Neural progenitor cell (in vitro differentiated cells): ENCODE results near the gene LMNTD1. TPM values are rescaled to one million over a fixed set of nuclear protein-coding genes. Genes with fewer than 3 reads are reported as not detected.

Source experiments
- DNase-seq: peaks from one replicate; pipeline ENCODE4 v3.0.0-alpha.2; 2016; ENCODE audit warnings: low spot score
- H2AFZ ChIP-seq: fragments of 200-600 bp; sonication (generic); replicated peaks from 2 replicates; pipeline ENCODE4 v1.6.1; 2016; ENCODE audit warnings: antibody characterized with exemption
- H3F3A ChIP-seq: fragments of 200-600 bp; sonication (generic); 2 replicates; pipeline ENCODE4 v1.6.1; 2016; ENCODE audit warnings: antibody characterized with exemption, low read depth
- H3K27ac ChIP-seq: fragments of 200-600 bp; sonication (generic); 2 replicates; pipeline ENCODE4 v1.5.1; 2016; ENCODE audit warnings: mild to moderate bottlenecking
- H3K27me3 ChIP-seq: fragments of 200-600 bp; sonication (generic); 2 replicates; pipeline ENCODE4 v1.6.1; 2016; ENCODE audit warnings: mild to moderate bottlenecking, moderate library complexity
- H3K36me3 ChIP-seq: fragments of 200-600 bp; sonication (generic); 2 replicates; pipeline ENCODE4 v1.5.1; 2016
- H3K4me1 ChIP-seq: fragments of 200-600 bp; sonication (generic); 2 replicates; pipeline ENCODE4 v1.6.1; 2016; ENCODE audit warnings: mixed run types
- H3K4me2 ChIP-seq: fragments of 200-600 bp; sonication (generic); 2 replicates; pipeline ENCODE4 v1.6.1; 2016
- H3K4me3 ChIP-seq: fragments of 200-600 bp; sonication (generic); 2 replicates; pipeline ENCODE4 v1.5.1; 2016
- H3K79me2 ChIP-seq: fragments of 200-600 bp; sonication (generic); 2 replicates; pipeline ENCODE4 v1.6.1; 2016; ENCODE audit warnings: low read depth
- H3K9ac ChIP-seq: fragments of 200-600 bp; sonication (generic); 2 replicates; pipeline ENCODE4 v1.6.1; 2016
- H3K9me3 ChIP-seq: fragments of 200-600 bp; sonication (generic); 2 replicates; pipeline ENCODE4 v1.5.1; 2016; ENCODE audit warnings: low read depth
- H4K20me1 ChIP-seq: fragments of 200-600 bp; sonication (generic); 2 replicates; pipeline ENCODE4 v1.6.1; 2016; ENCODE audit warnings: low read depth
- H3K27ac Mint-ChIP-seq: 3 replicates; pipeline ENCODE4 v1.8.0; 2021; ENCODE audit warnings: mixed read lengths
- H3K27me3 Mint-ChIP-seq: 2 replicates; pipeline ENCODE4 v1.8.0; 2022; ENCODE audit warnings: low read depth, mild to moderate bottlenecking, inconsistent platforms, moderate library complexity, mixed read lengths; ENCODE audit not compliant: insufficient read depth
- H3K36me3 Mint-ChIP-seq: 3 replicates; pipeline ENCODE4 v1.8.0; 2021; ENCODE audit warnings: mixed read lengths
- H3K4me1 Mint-ChIP-seq: 3 replicates; pipeline ENCODE4 v1.8.0; 2021; ENCODE audit warnings: mixed read lengths
- H3K4me3 Mint-ChIP-seq: 3 replicates; pipeline ENCODE4 v1.8.0; 2021; ENCODE audit warnings: mild to moderate bottlenecking, moderate library complexity, mixed read lengths
- H3K9me3 Mint-ChIP-seq: 3 replicates; pipeline ENCODE4 v1.8.0; 2020; ENCODE audit warnings: mixed read lengths
- EZH2 ChIP-seq: fragments of 200-600 bp; sonication (generic); IDR thresholded peaks from 2 replicates; pipeline ENCODE4 v1.6.1; 2017; ENCODE audit warnings: antibody characterized with exemption, mild to moderate bottlenecking, moderate library complexity
- EZH2phosphoT487 ChIP-seq: fragments of 200-600 bp; sonication (generic); IDR thresholded peaks from 2 replicates; pipeline ENCODE4 v1.6.1; 2017; ENCODE audit warnings: antibody characterized with exemption
- total RNA-seq: library from RNA; depleted of rRNA; stranded (reverse); fragments of >200 nt; gene quantifications from 2 replicates; pipeline ENCODE4 v1.2.3, GENCODE V29; 2015; ENCODE audit warnings: low replicate concordance
- TF ChIP-seq, protein P1 (sequence below): fragments of 200-600 bp; sonication (generic); IDR thresholded peaks from 2 replicates; pipeline ENCODE4 v1.5.1; 2017; ENCODE audit warnings: antibody characterized with exemption, mild to moderate bottlenecking

Gene LMNTD1
- total RNA-seq, 1 donor from 2014 or later, result not detected

GRCh38 chr12:25472453-25472852 lies 80.6 kb downstream of the LMNTD1 start:
- no peaks in the 10 kb centered on the region for H3K36me3 ChIP-seq
- H2AFZ ChIP-seq, result no peak overlapping the region
- H3K9me3 Mint-ChIP-seq, result no peaks in the 10 kb centered on the region
- no peaks in the 10 kb centered on the region for H3K36me3 Mint-ChIP-seq
- DNase-seq, result no peak
- H4K20me1 ChIP-seq, result no peaks in the 10 kb centered on the region
- no peaks in the 10 kb centered on the region for H3F3A ChIP-seq
- H3K9me3 ChIP-seq, result no peaks in the 10 kb centered on the region
- no peak overlapping the region for H3K4me3 ChIP-seq
- no peaks in the 10 kb centered on the region for H3K4me1 ChIP-seq
- no peaks in the 10 kb centered on the region for H3K27me3 Mint-ChIP-seq
- H3K27ac Mint-ChIP-seq, result no peak overlapping the region
- H3K4me2 ChIP-seq, result no peak overlapping the region
- H3K79me2 ChIP-seq, result no peaks in the 10 kb centered on the region
- TF ChIP-seq EZH2 (no peak), EZH2phosphoT487 (no peak)
- TF ChIP-seq, protein P1, sequence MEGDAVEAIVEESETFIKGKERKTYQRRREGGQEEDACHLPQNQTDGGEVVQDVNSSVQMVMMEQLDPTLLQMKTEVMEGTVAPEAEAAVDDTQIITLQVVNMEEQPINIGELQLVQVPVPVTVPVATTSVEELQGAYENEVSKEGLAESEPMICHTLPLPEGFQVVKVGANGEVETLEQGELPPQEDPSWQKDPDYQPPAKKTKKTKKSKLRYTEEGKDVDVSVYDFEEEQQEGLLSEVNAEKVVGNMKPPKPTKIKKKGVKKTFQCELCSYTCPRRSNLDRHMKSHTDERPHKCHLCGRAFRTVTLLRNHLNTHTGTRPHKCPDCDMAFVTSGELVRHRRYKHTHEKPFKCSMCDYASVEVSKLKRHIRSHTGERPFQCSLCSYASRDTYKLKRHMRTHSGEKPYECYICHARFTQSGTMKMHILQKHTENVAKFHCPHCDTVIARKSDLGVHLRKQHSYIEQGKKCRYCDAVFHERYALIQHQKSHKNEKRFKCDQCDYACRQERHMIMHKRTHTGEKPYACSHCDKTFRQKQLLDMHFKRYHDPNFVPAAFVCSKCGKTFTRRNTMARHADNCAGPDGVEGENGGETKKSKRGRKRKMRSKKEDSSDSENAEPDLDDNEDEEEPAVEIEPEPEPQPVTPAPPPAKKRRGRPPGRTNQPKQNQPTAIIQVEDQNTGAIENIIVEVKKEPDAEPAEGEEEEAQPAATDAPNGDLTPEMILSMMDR, result no peak
- no peaks in the 10 kb centered on the region for H3K4me1 Mint-ChIP-seq
- H3K27ac ChIP-seq, result no peak overlapping the region
- H3K9ac ChIP-seq, result no peak overlapping the region
- no peak overlapping the region for H3K4me3 Mint-ChIP-seq
- no peaks in the 10 kb centered on the region for H3K27me3 ChIP-seq

DNA sequence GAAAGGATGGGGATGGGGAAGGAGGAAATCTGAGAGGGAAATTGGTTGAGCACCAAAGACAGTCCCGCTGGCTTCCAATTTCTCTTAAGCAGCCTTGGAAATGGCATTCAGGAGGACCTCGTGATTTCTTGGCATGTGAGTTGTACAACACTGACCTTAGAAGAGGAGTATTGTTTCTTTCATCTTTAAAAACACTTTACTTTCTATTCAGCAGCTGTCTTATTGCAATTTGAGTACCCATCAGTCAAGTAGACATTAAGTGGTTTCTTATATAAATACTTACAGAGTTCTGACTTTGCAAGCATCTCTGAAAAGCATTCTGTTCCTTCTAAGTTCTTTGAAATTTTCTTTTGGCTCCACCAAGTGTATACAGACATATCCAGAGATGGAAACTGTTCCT lies 83.2 kb downstream of the LMNTD1 start:
- no peak for DNase-seq
- Histone ChIP-seq H3K4me3 (no peak overlapping the region), H3F3A (no peaks in the 10 kb centered on the region), H3K9me3 (no peaks in the 10 kb centered on the region), H3K27me3 (no peaks in the 10 kb centered on the region), H3K79me2 (no peaks in the 10 kb centered on the region), H3K9ac (no peak overlapping the region), H3K4me1 (no peaks in the 10 kb centered on the region), H4K20me1 (no peaks in the 10 kb centered on the region), H3K36me3 (no peaks in the 10 kb centered on the region), H3K4me2 (no peak overlapping the region), H2AFZ (no peak overlapping the region), H3K27ac (no peak overlapping the region)
- no peaks in the 10 kb centered on the region for H3K27me3 Mint-ChIP-seq
- TF ChIP-seq EZH2, result no peak
- TF ChIP-seq, protein P1, result no peak
- peaks cover 4% of the 10 kb centered on the region for H3K9me3 Mint-ChIP-seq
- peak overlapping the region; percentile 18 for H3K27ac Mint-ChIP-seq
- no peaks in the 10 kb centered on the region for H3K36me3 Mint-ChIP-seq
- no peak overlapping the region for H3K4me3 Mint-ChIP-seq
- no peaks in the 10 kb centered on the region for H3K4me1 Mint-ChIP-seq

DNA sequence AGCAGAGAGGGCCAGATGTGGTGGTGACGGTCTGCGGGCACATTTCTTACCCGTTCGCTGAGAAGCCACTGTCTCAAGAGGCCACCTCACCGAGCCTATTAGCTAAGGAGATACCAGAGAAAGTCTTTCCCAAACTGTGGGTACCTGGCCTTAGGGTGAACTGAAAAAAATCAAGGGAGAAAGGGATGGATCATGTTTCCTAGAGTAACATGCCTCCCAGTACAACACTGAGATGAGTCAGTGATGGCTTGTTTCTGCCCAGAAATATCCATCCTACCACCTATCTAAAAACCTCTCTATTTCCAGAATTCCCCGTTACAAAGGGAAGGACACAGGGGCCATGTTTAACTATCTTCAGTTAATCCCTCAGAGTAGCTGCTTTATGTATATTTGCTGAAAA lies 83.7 kb downstream of the LMNTD1 start:
- Mint-ChIP-seq H3K4me1 (no peaks in the 10 kb centered on the region), H3K27ac (peak overlapping the region; percentile 18), H3K4me3 (no peak overlapping the region), H3K36me3 (no peaks in the 10 kb centered on the region), H3K9me3 (peaks cover 5% of the 10 kb centered on the region), H3K27me3 (no peaks in the 10 kb centered on the region)
- TF ChIP-seq EZH2 (no peak), EZH2phosphoT487 (no peak)
- TF ChIP-seq, protein P1, result no peak
- Histone ChIP-seq H4K20me1 (no peaks in the 10 kb centered on the region), H3K4me1 (no peaks in the 10 kb centered on the region), H3K36me3 (no peaks in the 10 kb centered on the region), H3K9ac (no peak overlapping the region), H3F3A (no peaks in the 10 kb centered on the region), H3K27ac (no peak overlapping the region), H2AFZ (no peak overlapping the region), H3K4me2 (no peak overlapping the region), H3K27me3 (no peaks in the 10 kb centered on the region), H3K9me3 (no peaks in the 10 kb centered on the region), H3K4me3 (no peak overlapping the region), H3K79me2 (no peaks in the 10 kb centered on the region)
- no peak for DNase-seq
